NCI-H187 treated with DMSO at 0.1 percent for 48 hours (cell line): ENCODE results near the gene NOTCH1.

ENCODE experiments used
- DNase-seq: peaks from one replicate; lab custom pipeline; 2025; lab: John Stamatoyannopoulos, UW

The NOTCH1 gene

GRCh38 chr9:136544964-136545691 lies 720 bp downstream of the NOTCH1 start:
- DNase-seq: no peak

GRCh38 chr9:136544548-136544963 lies 1.3 kb downstream of the NOTCH1 start:
- no peak for DNase-seq

- no peak for DNase-seq
Observed at GRCh38 chr9:136543830-136544547, 1.9 kb downstream of the NOTCH1 start.

GRCh38 chr9:136543280-136543679 lies 2.6 kb downstream of the NOTCH1 start:
- DNase-seq: no peak

- no peak for DNase-seq
Observed at GRCh38 chr9:136542241-136543040, 3.4 kb downstream of the NOTCH1 start.

GRCh38 chr9:136541709-136542108 lies 4.1 kb downstream of the NOTCH1 start:
- DNase-seq: no peak

GRCh38 chr9:136541179-136541578 lies 4.7 kb downstream of the NOTCH1 start:
- no peak for DNase-seq

GRCh38 chr9:136539427-136540421 lies 6.1 kb downstream of the NOTCH1 start:
- DNase-seq: no peak

GRCh38 chr9:136538599-136539426 lies 7.0 kb downstream of the NOTCH1 start:
- DNase-seq: no peak

- DNase-seq: no peak
Observed at GRCh38 chr9:136537896-136538598, 7.8 kb downstream of the NOTCH1 start.

GRCh38 chr9:136537411-136537810 lies 8.4 kb downstream of the NOTCH1 start:
- DNase-seq: no peak

GRCh38 chr9:136536721-136537241 lies 9.1 kb downstream of the NOTCH1 start:
- DNase-seq: no peak

- no peak for DNase-seq
Observed at GRCh38 chr9:136536051-136536720, 9.7 kb downstream of the NOTCH1 start.

GRCh38 chr9:136535070-136535469 lies 10.8 kb downstream of the NOTCH1 start:
- DNase-seq: no peak

- no peak for DNase-seq
Observed at GRCh38 chr9:136534366-136534765, 11.5 kb downstream of the NOTCH1 start.

- no peak for DNase-seq
Observed at GRCh38 chr9:136533775-136534157, 12.1 kb downstream of the NOTCH1 start.

GRCh38 chr9:136532799-136533774 lies 12.8 kb downstream of the NOTCH1 start:
- DNase-seq: no peak
